ENCODE data around the gene COX6B2. TPM values are rescaled to one million over a fixed set of nuclear protein-coding genes. Genes with fewer than 3 reads are reported as not detected.

The COX6B2 gene
- polyA plus RNA-seq, 3 donors = 0.36 TPM; not detected in 2

GRCh38 chr19:55362990-55363716, 8.6 kb upstream of the COX6B2 start, which contains the start of gene GARIN5B:
Gene GARIN5B, minus strand, starts transcription at chr19:55363260. Its CDS starts 194 bp downstream, at chr19:55363066.
- 94% methylated on average over 20 of the region's 27 CpGs for WGBS (ENCODE audit: insufficient coverage)
- no peak within 1 kb of the TSS for H3K27ac Mint-ChIP-seq

More at GRCh38 chr19:55362990-55363716, 8.6 kb upstream of the COX6B2 start, which contains the start of gene GARIN5B:
- Histone ChIP-seq H3K9me3 (replicated peaks in 1 of 2; ENCODE audit: control insufficient read depth in 1 of 2, insufficient read depth in 1 of 2, low read length in 2 of 2) (no peaks in the 10 kb centered on the region), H3K79me2 (ENCODE audit: insufficient read depth, low read length) (no peaks in the 10 kb centered on the region), H3K27me3 (ENCODE audit: control insufficient read depth in 2 of 2, insufficient read depth in 2 of 2, low read length in 2 of 2) (peaks cover under 1 to 6% of the 10 kb centered on the region in 2 donors), H3K9ac (ENCODE audit: insufficient read depth, low read length, poor library complexity, severe bottlenecking) (no peak within 1 kb of the TSS), H2AFZ (ENCODE audit: insufficient read depth, low read depth, low read length, poor library complexity, severe bottlenecking) (no peak within 1 kb of the TSS), H3K4me2 (replicated peaks; ENCODE audit: extremely low read depth, low read length, poor library complexity, severe bottlenecking) (no peak within 1 kb of the TSS), H3K4me1 (ENCODE audit: control insufficient read depth in 1 of 2, insufficient read depth in 2 of 2, low read length in 2 of 2) (no peaks in the 10 kb centered on the region), H4K20me1 (ENCODE audit: insufficient read depth, low read length) (no peaks in the 10 kb centered on the region), H3K36me3 (replicated peaks in 1 of 2; ENCODE audit: control insufficient read depth in 1 of 2, insufficient read depth in 2 of 2, low read length in 2 of 2) (no peaks in the 10 kb centered on the region), H3K4me3 (replicated peaks in 1 of 3; ENCODE audit: low read depth in 2 of 3, low read length in 3 of 3) (no peak within 1 kb of the TSS), H3K27ac (ENCODE audit: low read depth in 1 of 2, low read length in 2 of 2) (no peak within 1 kb of the TSS)
- intact Hi-C loops (cut with micrococcal nuclease) = no loop called here
- no peak within 1 kb of the TSS for H3K4me3 Mint-ChIP-seq
- DNase-seq = no peak
- H3K4me1 Mint-ChIP-seq = no peaks in the 10 kb centered on the region
- no peaks in the 10 kb centered on the region for H3K36me3 Mint-ChIP-seq
- peaks cover 4 to 25% (median 22%) of the 10 kb centered on the region in 3 donors for H3K27me3 Mint-ChIP-seq (ENCODE audit: low read depth in 3 of 3)
- no peak for TF ChIP-seq CTCF (IDR thresholded peaks at IDR 0.05)
- peaks cover 0 to 2% (median 0%) of the 10 kb centered on the region in 7 donors for H3K9me3 Mint-ChIP-seq
